Breast epithelium (tissue), 4 donors: ENCODE measurements around the gene PLIN4. TPM values are rescaled to one million over a fixed set of nuclear protein-coding genes. Genes with fewer than 3 reads are reported as not detected.

ENCODE experiments used
- DNase-seq, 2 donors: peaks; one replicate each; pipeline ENCODE4 v3.0.0-alpha.2; 2019; ENCODE audit warnings: low spot score in 2 of 2
- H3K27ac ChIP-seq, 2 donors: fragments of 200-600 bp; sonication (generic) in 1 of 2; one replicate each; pipeline ENCODE4 v1.5.1; 2016 to 2019; ENCODE audit warnings: mild to moderate bottlenecking in 1 of 2
- H3K27me3 ChIP-seq, 2 donors: fragments of 200-600 bp; sonication (generic) in 1 of 2; one replicate each; pipeline versions ENCODE4 v1.5.1 to v1.6.0; 2017 to 2019; ENCODE audit warnings: control low read depth in 1 of 2, mild to moderate bottlenecking in 1 of 2
- H3K36me3 ChIP-seq: fragments of 200-600 bp; one replicate; pipeline ENCODE4 v1.5.1; 2019
- H3K4me1 ChIP-seq, 2 donors: fragments of 200-600 bp; sonication (generic); one replicate each; pipeline ENCODE4 v1.5.1; 2016 to 2019; ENCODE audit warnings: control low read depth in 1 of 2
- H3K4me3 ChIP-seq, 3 donors: fragments of 200-600 bp; sonication (generic); 1 replicate in 2 of 3; 2 replicates in 1 of 3; pipeline ENCODE4 v1.5.1; 2016 to 2019; ENCODE audit warnings: mild to moderate bottlenecking in 3 of 3, moderate library complexity in 2 of 3
- H3K9me3 ChIP-seq, 2 donors: fragments of 200-600 bp; sonication (generic) in 1 of 2; one replicate each; pipeline ENCODE4 v1.5.1; 2016 to 2019; ENCODE audit warnings: control low read depth in 1 of 2
- CTCF ChIP-seq, 3 donors: fragments of 450-650 bp; IDR thresholded peaks; one replicate each; pipeline ENCODE4 v1.5.1; 2016 to 2017; ENCODE audit warnings: antibody characterized with exemption in 3 of 3, mild to moderate bottlenecking in 3 of 3, moderate library complexity in 3 of 3
- POLR2A ChIP-seq: fragments of 450-650 bp; IDR thresholded peaks from one replicate; pipeline ENCODE4 v1.6.1; 2016; ENCODE audit warnings: antibody characterized with exemption, mild to moderate bottlenecking, moderate library complexity
- POLR2AphosphoS5 ChIP-seq, 3 donors: sonication (generic); formaldehyde crosslinking; IDR thresholded peaks; one replicate each; pipeline ENCODE4 v1.6.1; 2017; ENCODE audit warnings: antibody characterized with exemption in 3 of 3
- intact Hi-C: fragments of 100-400 bp; cut with DNase I; formaldehyde crosslinking; loops from one replicate; pipeline ENCODE4 v1.15.1; 2023; ENCODE audit warnings: low total_unique reads
- total RNA-seq, 3 donors: library from RNA; depleted of rRNA; stranded (reverse); fragments of >200 nt; gene quantifications; one replicate each; pipeline ENCODE4 v1.1.0, GENCODE V29; 2016

The PLIN4 gene
- total RNA-seq, 3 donors from 2014 or later, result 50.1 to 629 (median 213) TPM

GRCh38 chr19:4464815-4465581 is 53.3 kb downstream of the PLIN4 start:
- H3K4me1 ChIP-seq, result no peaks in the 10 kb centered on the region
- no peaks in the 10 kb centered on the region for H3K27me3 ChIP-seq
- no peaks in the 10 kb centered on the region for H3K36me3 ChIP-seq
- DNase-seq, result no peak
- intact Hi-C loops, result no loop called here
- TF ChIP-seq CTCF (IDR thresholded peaks at IDR 0.05), result no peak
- TF ChIP-seq POLR2AphosphoS5 (IDR thresholded peaks at IDR 0.05), result no peak
- no peak for TF ChIP-seq POLR2A
- no peaks in the 10 kb centered on the region for H3K9me3 ChIP-seq
- H3K4me3 ChIP-seq, result no peak overlapping the region
- H3K27ac ChIP-seq, result no peak overlapping the region

DNA sequence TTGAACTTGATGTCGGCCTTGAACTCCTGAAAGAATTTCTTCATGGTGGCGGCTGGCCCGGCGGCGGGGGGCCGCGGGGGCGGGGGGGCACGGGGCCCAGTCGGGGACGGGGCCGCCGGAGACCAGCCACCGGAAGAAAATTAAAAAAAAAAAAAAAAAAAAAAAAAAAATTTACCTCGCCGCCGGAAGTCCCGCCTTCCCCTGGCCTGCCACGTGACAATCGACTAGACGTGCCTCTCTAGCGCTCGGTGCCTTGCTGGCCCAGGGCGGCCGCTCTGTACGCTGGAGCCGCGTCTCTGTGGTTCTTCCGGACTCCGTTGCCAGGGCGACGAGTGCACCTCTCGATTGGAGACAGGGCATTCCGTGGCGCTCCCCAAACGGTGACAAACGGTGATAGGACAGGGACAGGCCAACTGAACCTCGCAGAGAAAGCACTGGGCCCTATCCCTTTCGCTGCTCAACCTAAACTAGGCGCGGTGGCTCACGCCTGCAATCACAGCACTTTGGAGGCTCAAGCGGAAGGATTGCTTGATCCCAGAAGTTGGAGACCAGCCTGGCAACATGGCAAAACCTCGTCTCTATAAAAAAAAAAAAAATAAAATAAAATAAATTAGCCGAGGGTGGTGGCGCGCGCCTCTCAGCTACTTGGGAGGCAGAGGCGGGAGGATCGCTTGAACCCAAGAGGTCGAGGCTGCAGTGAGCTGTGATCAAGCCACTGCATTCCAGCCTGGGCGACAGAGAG is 60.5 kb downstream of the PLIN4 start, which contains the start of gene UBXN6:
TSS of gene UBXN6 (minus strand) at position 141 of the 742 bp plus-strand sequence. CDS start at position 44, 97 bp downstream.
- Histone ChIP-seq H3K36me3 (no peaks in the 10 kb centered on the region), H3K4me3 (peak within 1 kb of the TSS; percentile 75 to 83 (median 76)), H3K27ac (peak within 1 kb of the TSS; percentile 79 to 87), H3K4me1 (peaks cover 0 to 11% of the 10 kb centered on the region in 2 donors), H3K9me3 (no peaks in the 10 kb centered on the region), H3K27me3 (no peaks in the 10 kb centered on the region)
- intact Hi-C loops, result no loop called here
- TF ChIP-seq CTCF (IDR thresholded peaks at IDR 0.05), result no peak
- TF ChIP-seq POLR2AphosphoS5 (IDR thresholded peaks at IDR 0.05), result peak; percentile 56 to 67 (median 64)
- DNase-seq, result peak; percentile 96 to 97

DNA sequence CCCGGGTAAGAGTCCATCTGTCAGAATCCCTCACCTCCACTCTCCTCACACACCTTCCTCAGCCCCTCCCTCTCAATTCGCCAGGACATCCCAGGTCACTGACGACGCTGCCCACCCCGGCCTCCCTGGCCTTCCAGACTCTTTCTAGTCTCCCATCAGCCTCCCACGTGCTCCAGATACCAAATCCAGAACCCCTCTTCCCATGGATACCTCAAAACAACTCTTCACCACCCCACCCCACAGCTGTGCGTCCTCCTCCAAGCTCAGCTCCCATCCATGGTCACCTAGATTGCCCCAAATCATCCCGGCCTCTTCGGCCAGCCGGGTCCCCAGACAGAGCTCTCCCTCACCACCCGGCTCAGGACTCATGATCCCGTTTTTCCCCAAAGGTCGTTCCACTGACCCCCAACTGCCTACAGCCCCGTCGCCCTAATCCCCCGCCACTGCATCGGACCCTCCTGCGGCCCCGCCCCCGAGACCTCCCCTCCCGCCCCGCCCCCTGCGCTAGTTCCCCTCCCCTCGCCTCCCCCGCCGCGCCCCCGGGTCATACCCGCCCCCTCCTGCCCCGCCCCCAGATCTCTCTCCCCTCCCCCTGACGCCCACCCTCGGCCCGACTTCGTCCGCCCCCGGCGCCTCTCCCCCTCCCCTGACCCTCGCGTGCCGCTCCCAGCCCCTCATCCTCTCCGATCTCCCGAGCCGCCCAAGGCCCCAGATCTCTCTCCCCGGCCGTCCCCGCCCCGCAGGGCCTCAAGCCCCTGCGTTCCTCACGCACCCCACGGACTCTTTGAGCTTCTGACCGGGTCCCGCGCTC is 61.2 kb downstream of the PLIN4 start:
- H3K9me3 ChIP-seq, result no peaks in the 10 kb centered on the region
- H3K27ac ChIP-seq, result peak overlapping the region; percentile 79 to 87
- no peak for DNase-seq
- peak overlapping the region; percentile 75 to 83 (median 76) for H3K4me3 ChIP-seq
- peaks cover 0 to 11% of the 10 kb centered on the region in 2 donors for H3K4me1 ChIP-seq
- TF ChIP-seq POLR2AphosphoS5 (IDR thresholded peaks at IDR 0.05) (no peak), POLR2A (no peak), CTCF (IDR thresholded peaks at IDR 0.05) (no peak)
- H3K27me3 ChIP-seq, result no peaks in the 10 kb centered on the region
- intact Hi-C loops, result no loop called here
- no peaks in the 10 kb centered on the region for H3K36me3 ChIP-seq

DNA sequence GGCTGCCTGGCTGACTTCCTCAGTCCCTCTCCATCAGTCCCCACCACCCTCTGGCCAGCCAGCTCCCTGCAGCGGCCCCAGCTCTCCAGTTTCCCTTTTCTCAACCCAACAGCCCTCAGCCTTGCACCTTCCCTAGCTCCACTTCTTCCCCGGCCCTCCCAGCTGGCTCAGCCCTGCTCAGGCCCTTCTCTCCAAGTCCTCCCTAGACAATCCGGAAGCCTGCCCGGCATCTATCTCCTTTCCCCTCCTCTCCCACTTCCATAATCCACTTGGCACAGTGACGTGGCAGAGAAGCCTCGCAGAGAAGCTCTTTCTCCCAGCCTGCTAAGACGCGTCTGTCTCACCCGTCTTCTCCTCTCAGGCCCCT is 61.8 kb downstream of the PLIN4 start:
- Histone ChIP-seq H3K4me3 (peak overlapping the region; percentile 75 to 83 (median 76)), H3K9me3 (no peaks in the 10 kb centered on the region), H3K4me1 (peaks cover 0 to 11% of the 10 kb centered on the region in 2 donors), H3K27ac (peak overlapping the region; percentile 79 to 87), H3K36me3 (no peaks in the 10 kb centered on the region), H3K27me3 (no peaks in the 10 kb centered on the region)
- intact Hi-C loops, result no loop called here
- no peak for DNase-seq
- no peak for TF ChIP-seq CTCF (IDR thresholded peaks at IDR 0.05)
- TF ChIP-seq POLR2AphosphoS5 (IDR thresholded peaks at IDR 0.05), result no peak
- TF ChIP-seq POLR2A, result no peak
